Measurements from ENCODE around the gene SLCO4A1.

SLCO4A1 gene

GRCh38 chr20:62642051-62642665, at the start of gene SLCO4A1:
Gene SLCO4A1, plus strand, starts transcription at chr20:62642503. Its CDS starts 13,952 bp downstream, at chr20:62656455.
- no peak for DNase-seq (ENCODE audit: low read depth)

GRCh38 chr20:62592506-62593177, 49.7 kb upstream of the SLCO4A1 start:
- no peak for DNase-seq (ENCODE audit: low read depth)

GRCh38 chr20:62593616-62594015, 48.7 kb upstream of the SLCO4A1 start:
- DNase-seq (ENCODE audit: low read depth): no peak

- no peak for DNase-seq (ENCODE audit: low read depth)
Measured at GRCh38 chr20:62595069-62595468, 47.2 kb upstream of the SLCO4A1 start.

- no peak for DNase-seq (ENCODE audit: low read depth)
Measured at GRCh38 chr20:62595491-62595890, 46.8 kb upstream of the SLCO4A1 start.

GRCh38 chr20:62596486-62596885, 45.8 kb upstream of the SLCO4A1 start:
- DNase-seq (ENCODE audit: low read depth): no peak

- no peak for DNase-seq (ENCODE audit: low read depth)
Measured at GRCh38 chr20:62596921-62597320, 45.4 kb upstream of the SLCO4A1 start.

- DNase-seq (ENCODE audit: low read depth): no peak
Measured at GRCh38 chr20:62597416-62598115, 44.7 kb upstream of the SLCO4A1 start.

GRCh38 chr20:62598761-62599194, 43.5 kb upstream of the SLCO4A1 start:
- DNase-seq (ENCODE audit: low read depth): no peak

- DNase-seq (ENCODE audit: low read depth): no peak
Measured at GRCh38 chr20:62599216-62600110, 42.8 kb upstream of the SLCO4A1 start.

- no peak for DNase-seq (ENCODE audit: low read depth)
Measured at GRCh38 chr20:62601172-62601571, 41.1 kb upstream of the SLCO4A1 start.

GRCh38 chr20:62601714-62602113, 40.6 kb upstream of the SLCO4A1 start:
- DNase-seq (ENCODE audit: low read depth): no peak

GRCh38 chr20:62602550-62602949, 39.8 kb upstream of the SLCO4A1 start:
- DNase-seq (ENCODE audit: low read depth): no peak

GRCh38 chr20:62603021-62603906, 39.0 kb upstream of the SLCO4A1 start:
- peak; percentile 39 for DNase-seq (ENCODE audit: low read depth)

GRCh38 chr20:62603907-62604785, 38.2 kb upstream of the SLCO4A1 start:
- no peak for DNase-seq (ENCODE audit: low read depth)

- DNase-seq (ENCODE audit: low read depth): no peak
Measured at GRCh38 chr20:62604796-62605195, 37.5 kb upstream of the SLCO4A1 start.

GRCh38 chr20:62605236-62605943, 36.9 kb upstream of the SLCO4A1 start:
- DNase-seq (ENCODE audit: low read depth): no peak

GRCh38 chr20:62606016-62606415, 36.3 kb upstream of the SLCO4A1 start:
- no peak for DNase-seq (ENCODE audit: low read depth)

GRCh38 chr20:62606551-62607201, 35.6 kb upstream of the SLCO4A1 start:
- no peak for DNase-seq (ENCODE audit: low read depth)
